Measurements from ENCODE around the gene S100A4.

The S100A4 gene

GRCh38 chr1:153557877-153558276 is 12.3 kb upstream of the S100A4 start:
- Histone ChIP-seq H3K4me1 (ENCODE audit: control insufficient read depth, insufficient read depth, low read length) (peaks cover 15% of the 10 kb centered on the region), H3K4me3 (ENCODE audit: low read length in 2 of 2) (no peak overlapping the region), H3K9ac (ENCODE audit: low read length in 2 of 2) (no peak overlapping the region), H3K27me3 (ENCODE audit: control insufficient read depth in 1 of 2, insufficient read depth in 2 of 2, low read length in 2 of 2) (no peaks in the 10 kb centered on the region), H3K36me3 (ENCODE audit: control insufficient read depth in 2 of 2, insufficient read depth in 2 of 2, low read length in 2 of 2) (no peaks in the 10 kb centered on the region), H3K27ac (ENCODE audit: low read length) (no peak overlapping the region), H3K9me3 (ENCODE audit: control insufficient read depth in 2 of 2, low read length in 2 of 2) (no peaks in the 10 kb centered on the region)

GRCh38 chr1:153556348-153556747 is 10.7 kb upstream of the S100A4 start:
- Histone ChIP-seq H3K27me3 (ENCODE audit: control insufficient read depth in 1 of 2, insufficient read depth in 2 of 2, low read length in 2 of 2) (no peaks in the 10 kb centered on the region), H3K4me3 (ENCODE audit: low read length in 2 of 2) (no peak overlapping the region), H3K27ac (ENCODE audit: low read length) (no peak overlapping the region), H3K36me3 (ENCODE audit: control insufficient read depth in 2 of 2, insufficient read depth in 2 of 2, low read length in 2 of 2) (no peaks in the 10 kb centered on the region), H3K9ac (ENCODE audit: low read length in 2 of 2) (no peak overlapping the region), H3K9me3 (ENCODE audit: control insufficient read depth in 2 of 2, low read length in 2 of 2) (no peaks in the 10 kb centered on the region), H3K4me1 (ENCODE audit: control insufficient read depth, insufficient read depth, low read length) (peaks cover 14% of the 10 kb centered on the region)

- no peaks in the 10 kb centered on the region for H3K9me3 ChIP-seq (ENCODE audit: control insufficient read depth in 2 of 2, low read length in 2 of 2)
- H3K36me3 ChIP-seq (ENCODE audit: control insufficient read depth in 2 of 2, insufficient read depth in 2 of 2, low read length in 2 of 2), result no peaks in the 10 kb centered on the region
- peaks cover 26% of the 10 kb centered on the region for H3K4me1 ChIP-seq (ENCODE audit: control insufficient read depth, insufficient read depth, low read length)
- H3K9ac ChIP-seq (ENCODE audit: low read length in 2 of 2), result peak overlapping the region in 1 of 2 donors; percentile 5
- peak overlapping the region; percentile 69 for H3K27ac ChIP-seq (ENCODE audit: low read length)
- no peaks in the 10 kb centered on the region for H3K27me3 ChIP-seq (ENCODE audit: control insufficient read depth in 1 of 2, insufficient read depth in 2 of 2, low read length in 2 of 2)
- no peak overlapping the region for H3K4me3 ChIP-seq (ENCODE audit: low read length in 2 of 2)
These were observed 8.4 kb upstream of the S100A4 start for GRCh38 chr1:153553830-153554541.

- H3K4me3 ChIP-seq (ENCODE audit: low read length in 2 of 2), result no peak overlapping the region
- no peaks in the 10 kb centered on the region for H3K36me3 ChIP-seq (ENCODE audit: control insufficient read depth in 2 of 2, insufficient read depth in 2 of 2, low read length in 2 of 2)
- H3K9ac ChIP-seq (ENCODE audit: low read length in 2 of 2), result no peak overlapping the region
- no peaks in the 10 kb centered on the region for H3K27me3 ChIP-seq (ENCODE audit: control insufficient read depth in 1 of 2, insufficient read depth in 2 of 2, low read length in 2 of 2)
- H3K9me3 ChIP-seq (ENCODE audit: control insufficient read depth in 2 of 2, low read length in 2 of 2), result no peaks in the 10 kb centered on the region
- peak overlapping the region; percentile 69 for H3K27ac ChIP-seq (ENCODE audit: low read length)
- peaks cover 35% of the 10 kb centered on the region for H3K4me1 ChIP-seq (ENCODE audit: control insufficient read depth, insufficient read depth, low read length)
These were observed 7.5 kb upstream of the S100A4 start for GRCh38 chr1:153553096-153553495.

- Histone ChIP-seq H3K27me3 (ENCODE audit: control insufficient read depth in 1 of 2, insufficient read depth in 2 of 2, low read length in 2 of 2) (no peaks in the 10 kb centered on the region), H3K27ac (ENCODE audit: low read length) (no peak overlapping the region), H3K4me3 (ENCODE audit: low read length in 2 of 2) (no peak overlapping the region), H3K9ac (ENCODE audit: low read length in 2 of 2) (no peak overlapping the region), H3K36me3 (ENCODE audit: control insufficient read depth in 2 of 2, insufficient read depth in 2 of 2, low read length in 2 of 2) (no peaks in the 10 kb centered on the region), H3K4me1 (ENCODE audit: control insufficient read depth, insufficient read depth, low read length) (peaks cover 42% of the 10 kb centered on the region), H3K9me3 (ENCODE audit: control insufficient read depth in 2 of 2, low read length in 2 of 2) (no peaks in the 10 kb centered on the region)
These were observed 6.7 kb upstream of the S100A4 start for GRCh38 chr1:153552335-153552734.

- Histone ChIP-seq H3K27ac (ENCODE audit: low read length) (no peak overlapping the region), H3K36me3 (ENCODE audit: control insufficient read depth in 2 of 2, insufficient read depth in 2 of 2, low read length in 2 of 2) (no peaks in the 10 kb centered on the region), H3K4me3 (ENCODE audit: low read length in 2 of 2) (peak overlapping the region in 1 of 2 donors; percentile 15), H3K4me1 (ENCODE audit: control insufficient read depth, insufficient read depth, low read length) (peaks cover 52% of the 10 kb centered on the region), H3K9ac (ENCODE audit: low read length in 2 of 2) (no peak overlapping the region), H3K9me3 (ENCODE audit: control insufficient read depth in 2 of 2, low read length in 2 of 2) (no peaks in the 10 kb centered on the region), H3K27me3 (ENCODE audit: control insufficient read depth in 1 of 2, insufficient read depth in 2 of 2, low read length in 2 of 2) (no peaks in the 10 kb centered on the region)
These were observed 5.4 kb upstream of the S100A4 start for GRCh38 chr1:153550827-153551500.

- H3K36me3 ChIP-seq (ENCODE audit: control insufficient read depth in 2 of 2, insufficient read depth in 2 of 2, low read length in 2 of 2), result no peaks in the 10 kb centered on the region
- no peak overlapping the region for H3K9ac ChIP-seq (ENCODE audit: low read length in 2 of 2)
- no peaks in the 10 kb centered on the region for H3K27me3 ChIP-seq (ENCODE audit: control insufficient read depth in 1 of 2, insufficient read depth in 2 of 2, low read length in 2 of 2)
- no peaks in the 10 kb centered on the region for H3K9me3 ChIP-seq (ENCODE audit: control insufficient read depth in 2 of 2, low read length in 2 of 2)
- no peak overlapping the region for H3K27ac ChIP-seq (ENCODE audit: low read length)
- peak overlapping the region in 1 of 2 donors; percentile 15 for H3K4me3 ChIP-seq (ENCODE audit: low read length in 2 of 2)
- peaks cover 58% of the 10 kb centered on the region for H3K4me1 ChIP-seq (ENCODE audit: control insufficient read depth, insufficient read depth, low read length)
These were observed 4.8 kb upstream of the S100A4 start for GRCh38 chr1:153550398-153550758.

GRCh38 chr1:153549741-153550397 is 4.3 kb upstream of the S100A4 start:
- no peaks in the 10 kb centered on the region for H3K36me3 ChIP-seq (ENCODE audit: control insufficient read depth in 2 of 2, insufficient read depth in 2 of 2, low read length in 2 of 2)
- no peaks in the 10 kb centered on the region for H3K27me3 ChIP-seq (ENCODE audit: control insufficient read depth in 1 of 2, insufficient read depth in 2 of 2, low read length in 2 of 2)
- no peak overlapping the region for H3K9ac ChIP-seq (ENCODE audit: low read length in 2 of 2)
- H3K4me1 ChIP-seq (ENCODE audit: control insufficient read depth, insufficient read depth, low read length), result peaks cover 63% of the 10 kb centered on the region
- no peak overlapping the region for H3K4me3 ChIP-seq (ENCODE audit: low read length in 2 of 2)
- H3K27ac ChIP-seq (ENCODE audit: low read length), result peak overlapping the region; percentile 46
- no peaks in the 10 kb centered on the region for H3K9me3 ChIP-seq (ENCODE audit: control insufficient read depth in 2 of 2, low read length in 2 of 2)

GRCh38 chr1:153548722-153549688 is 3.4 kb upstream of the S100A4 start, which contains the start of gene S100A3:
Gene S100A3 (minus strand): TSS chr1:153549258. CDS start chr1:153548485, 773 bp downstream.
- Histone ChIP-seq H3K4me3 (ENCODE audit: low read length in 2 of 2) (no peak within 1 kb of the TSS), H3K4me1 (ENCODE audit: control insufficient read depth, insufficient read depth, low read length) (peaks cover 64% of the 10 kb centered on the region), H3K27ac (ENCODE audit: low read length) (peak within 1 kb of the TSS; percentile 46), H3K36me3 (ENCODE audit: control insufficient read depth in 2 of 2, insufficient read depth in 2 of 2, low read length in 2 of 2) (no peaks in the 10 kb centered on the region), H3K27me3 (ENCODE audit: control insufficient read depth in 1 of 2, insufficient read depth in 2 of 2, low read length in 2 of 2) (no peaks in the 10 kb centered on the region), H3K9ac (ENCODE audit: low read length in 2 of 2) (peak within 1 kb of the TSS in 1 of 2 donors; percentile 21), H3K9me3 (ENCODE audit: control insufficient read depth in 2 of 2, low read length in 2 of 2) (no peaks in the 10 kb centered on the region)
